CD4-positive, alpha-beta T cell treated with Interleukin-1 beta for 1 hour (primary cell): ENCODE data around the gene PCDH12.

ENCODE experiments used
- DNase-seq, 2 donors: peaks; one replicate each; pipeline ENCODE4 v3.0.0-alpha.2; 2020 to 2022

PCDH12 gene

GRCh38 chr5:141958113-141958512 lies at the start of gene PCDH12:
Gene PCDH12, minus strand, starts transcription at chr5:141958202. Its CDS starts 351 bp downstream, at chr5:141957851.
- no peak for DNase-seq

DNA sequence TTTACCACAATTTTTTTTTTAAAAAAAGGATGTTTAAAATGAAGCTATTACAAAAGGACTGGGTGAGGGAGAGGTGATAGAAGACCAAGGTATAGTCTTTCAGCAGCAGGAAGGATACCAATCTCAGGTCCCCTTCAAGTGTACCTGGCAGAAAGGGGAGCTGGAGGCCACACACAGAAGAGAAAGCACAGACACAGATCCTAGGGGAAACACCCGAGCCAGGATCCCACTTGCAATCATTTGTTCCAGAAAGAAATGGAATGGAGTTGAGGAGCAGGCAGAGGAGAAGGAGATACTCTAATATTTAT lies 49.2 kb upstream of the PCDH12 start:
- no peak for DNase-seq

- peak in 1 of 2 donors; percentile 20 for DNase-seq
These were observed 48.6 kb upstream of the PCDH12 start for GRCh38 chr5:142006363-142007236.

GRCh38 chr5:142003266-142003800 lies 45.3 kb upstream of the PCDH12 start:
- no peak for DNase-seq

GRCh38 chr5:142000704-142001484 lies 42.9 kb upstream of the PCDH12 start:
- no peak for DNase-seq

- no peak for DNase-seq
These were observed 42.2 kb upstream of the PCDH12 start for GRCh38 chr5:142000173-142000572.

GRCh38 chr5:141997358-141997960 lies 39.5 kb upstream of the PCDH12 start:
- no peak for DNase-seq

GRCh38 chr5:141995656-141996055 lies 37.7 kb upstream of the PCDH12 start:
- no peak for DNase-seq

DNA sequence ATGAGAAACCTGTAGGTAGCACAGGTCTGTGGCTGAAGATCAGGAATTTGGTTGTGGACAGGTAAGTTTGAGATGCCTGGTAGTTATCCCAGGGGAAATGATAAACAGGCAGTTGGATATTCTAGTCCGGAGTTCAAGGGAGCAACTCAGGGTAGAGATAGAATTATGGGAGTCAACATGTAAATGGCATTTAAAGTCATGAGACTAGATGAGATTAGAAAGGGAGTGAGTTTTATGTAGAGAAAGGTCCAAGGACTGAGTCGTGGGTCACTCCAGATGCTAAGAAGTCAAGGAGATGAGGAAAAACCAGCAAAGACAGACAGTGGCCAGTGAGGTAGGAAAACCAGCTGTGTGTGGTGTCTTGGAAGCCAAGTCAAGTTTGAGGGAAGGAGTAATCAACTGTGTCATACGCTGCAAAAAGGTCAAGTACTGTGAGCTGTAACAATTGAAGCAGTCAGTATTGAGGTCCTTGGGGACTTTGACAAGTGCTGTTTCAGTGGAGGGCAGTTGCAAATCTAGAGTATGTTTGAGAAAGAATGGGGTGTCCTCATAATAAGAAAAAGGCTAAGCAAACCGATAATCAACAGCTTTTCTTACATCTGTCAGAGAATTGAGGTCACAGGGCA lies 36.6 kb upstream of the PCDH12 start:
- DNase-seq, result no peak

DNA sequence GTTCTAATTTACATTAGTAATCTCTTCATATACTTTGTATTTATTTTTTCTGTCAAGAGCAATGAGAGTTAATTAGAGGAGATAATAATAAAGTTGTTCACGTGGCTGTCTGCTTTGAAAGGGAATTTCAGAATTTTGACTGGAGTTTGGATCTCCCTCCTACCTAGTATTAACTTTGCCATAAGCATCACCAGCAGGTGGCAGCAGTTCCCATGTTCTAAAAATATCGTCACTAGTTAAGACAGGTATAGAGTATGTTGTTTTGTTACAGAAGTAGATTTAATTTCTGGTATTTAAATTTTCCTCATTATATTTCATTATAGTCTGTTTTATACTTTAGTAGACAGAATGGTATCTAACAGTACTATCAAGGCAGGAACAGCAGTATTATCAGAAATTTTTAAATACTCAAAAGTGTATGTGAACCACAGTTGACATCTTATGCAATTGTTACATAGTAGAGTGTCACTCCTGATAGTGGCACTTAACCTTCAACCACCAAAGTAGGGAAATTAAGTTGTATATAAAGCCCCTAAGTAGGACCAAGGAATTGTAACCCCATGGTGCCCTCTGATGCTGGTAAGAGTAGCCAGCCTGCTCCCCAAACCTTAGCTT lies 34.5 kb upstream of the PCDH12 start:
- peak; percentile 70 to 79 for DNase-seq

GRCh38 chr5:141989720-141990119 lies 31.7 kb upstream of the PCDH12 start:
- DNase-seq, result no peak

DNA sequence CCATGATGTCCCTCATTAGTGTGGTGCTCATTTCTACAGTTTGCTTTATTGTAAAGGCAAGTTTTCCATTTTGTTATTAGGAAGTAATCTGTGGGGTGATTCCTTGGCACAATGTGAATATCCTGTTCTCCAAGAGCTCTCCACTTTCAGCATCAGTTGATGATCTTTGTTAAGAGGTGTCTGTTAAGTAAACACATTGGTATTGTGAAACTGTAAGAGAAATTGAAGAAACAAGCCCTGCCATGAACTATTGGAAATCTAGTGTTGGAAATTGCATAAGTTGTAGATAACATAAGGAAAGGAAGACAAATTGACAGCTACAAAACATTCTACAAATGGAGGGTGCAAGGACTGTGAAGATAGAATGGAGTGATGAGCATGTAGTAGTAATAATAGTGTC lies 28.1 kb upstream of the PCDH12 start:
- no peak for DNase-seq

GRCh38 chr5:141982626-141983025 lies 24.6 kb upstream of the PCDH12 start:
- no peak for DNase-seq

- no peak for DNase-seq
These were observed 20.4 kb upstream of the PCDH12 start for GRCh38 chr5:141978389-141978788.

DNA sequence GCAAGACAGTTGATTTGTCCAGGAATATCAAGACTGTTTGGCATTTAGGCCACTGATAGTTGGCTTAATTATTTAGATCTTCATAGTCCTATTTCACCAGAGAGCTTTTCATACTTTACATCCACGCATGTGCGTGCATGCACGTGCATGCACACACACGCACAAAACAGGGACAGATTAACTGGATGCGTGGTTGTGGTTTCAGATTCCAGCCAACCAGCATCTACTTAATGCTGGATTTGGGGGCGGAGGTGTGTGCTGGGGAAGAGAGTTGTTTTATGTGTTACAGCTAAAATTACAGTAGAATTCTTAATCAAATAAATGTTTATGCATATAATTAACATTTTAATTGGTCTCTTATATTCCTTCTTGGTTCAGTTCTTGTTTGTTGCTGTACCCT lies 18.2 kb upstream of the PCDH12 start:
- DNase-seq, result no peak

DNA sequence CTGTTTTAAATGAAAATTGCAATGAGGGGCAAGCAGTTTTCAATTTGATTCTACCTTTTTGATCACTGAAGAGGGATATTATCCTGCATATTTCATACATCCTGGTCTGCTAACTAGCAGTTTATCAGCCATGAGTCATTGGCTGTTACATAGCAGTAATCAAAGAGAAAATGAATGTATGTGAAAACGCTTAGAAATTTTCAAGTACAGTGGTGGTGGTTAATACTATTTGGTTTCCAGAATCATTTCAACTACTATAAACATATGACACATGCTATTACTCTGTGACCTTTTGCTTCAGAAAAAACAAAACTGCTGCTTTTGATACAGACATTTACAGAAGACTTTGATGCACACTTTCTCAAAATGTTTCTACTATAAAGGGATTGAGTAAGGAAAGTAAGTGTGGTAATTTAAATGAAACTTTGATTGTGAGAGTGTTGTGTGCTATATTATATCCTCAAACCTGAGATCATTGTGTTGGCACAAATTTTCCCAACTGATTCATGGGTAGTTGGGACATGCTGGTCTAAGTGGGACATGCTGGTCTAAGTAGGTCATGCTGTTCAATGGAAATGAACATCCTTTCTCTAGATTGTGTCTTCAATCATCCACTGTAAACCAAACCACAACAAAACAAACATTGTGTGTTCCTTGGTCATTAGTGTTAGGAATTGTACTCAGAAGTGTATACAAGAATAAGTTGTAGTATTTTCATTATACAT lies 16.0 kb upstream of the PCDH12 start:
- DNase-seq, result no peak

DNA sequence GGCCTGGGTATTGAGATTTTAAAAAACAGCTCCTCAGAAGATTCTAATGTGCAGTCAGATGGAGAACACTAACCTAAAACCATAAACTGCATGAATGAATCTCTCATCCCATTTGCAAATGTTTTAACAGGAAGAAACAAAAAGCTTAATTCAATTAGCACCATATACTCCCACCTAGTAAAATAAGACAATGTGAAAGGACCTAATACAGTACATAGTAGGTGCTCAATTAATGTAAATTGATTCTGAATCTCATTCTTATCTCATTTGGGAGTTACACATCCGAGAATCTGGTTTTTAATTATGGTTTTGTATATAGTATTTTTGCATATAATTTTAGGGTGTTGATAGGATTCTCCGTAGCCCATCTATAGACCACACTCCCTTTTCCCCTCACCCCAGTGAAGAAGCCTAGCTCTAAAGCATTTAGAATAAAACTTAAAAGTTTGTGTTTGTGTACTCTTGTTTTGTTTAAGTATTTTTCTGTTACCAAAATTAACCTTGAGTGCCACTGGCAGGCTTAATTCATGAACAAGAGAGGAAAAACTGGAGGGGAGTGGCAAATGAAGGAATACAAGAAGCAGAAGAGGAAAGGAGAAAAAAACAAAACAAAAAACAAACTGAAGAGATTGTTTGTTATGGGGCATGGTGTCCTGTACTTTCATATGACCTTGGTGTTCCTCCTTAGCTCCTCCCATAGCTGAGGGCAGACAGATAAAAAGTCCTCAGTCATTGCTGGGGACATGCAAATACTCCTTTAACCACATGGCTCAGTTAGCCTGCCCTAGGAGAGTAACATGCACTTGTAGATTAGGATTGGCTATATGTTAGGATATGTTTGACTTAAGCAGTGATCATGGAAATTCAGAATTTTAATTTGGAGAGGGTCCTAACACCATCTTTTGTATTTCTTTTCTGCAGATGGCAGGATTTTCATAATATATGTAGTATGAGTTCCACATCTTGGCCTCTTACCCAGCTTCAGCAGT lies 12.1 kb upstream of the PCDH12 start:
- DNase-seq, result no peak

- peak; percentile 94 for DNase-seq
These were observed 11.1 kb upstream of the PCDH12 start, which contains the start of gene RNF14 for GRCh38 chr5:141968914-141969608. Gene RNF14, plus strand, starts transcription at chr5:141969105. Its CDS starts 4,484 bp downstream, at chr5:141973589.

DNA sequence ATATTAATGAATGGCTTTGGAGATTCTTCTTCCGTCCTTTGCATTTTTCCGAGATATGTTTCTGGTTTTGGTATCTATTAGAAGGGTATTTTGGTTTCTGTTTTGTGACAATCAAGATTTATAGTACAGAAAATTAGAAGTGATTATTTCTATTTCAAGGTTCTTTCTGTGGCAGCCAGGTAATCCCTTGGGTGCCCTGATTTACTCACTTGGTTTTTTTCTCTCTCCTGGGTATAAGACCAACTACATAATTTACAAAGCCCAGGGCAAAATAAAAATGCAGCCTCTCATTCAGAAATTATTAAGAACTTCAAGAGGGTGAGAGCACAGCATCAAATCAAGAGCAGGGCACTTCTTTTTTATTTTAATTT lies 8.9 kb upstream of the PCDH12 start:
- DNase-seq, result no peak
